Pancreas (tissue), 10 donors: ENCODE measurements around the gene CHCT1. TPM values are rescaled to one million over a fixed set of nuclear protein-coding genes. Genes with fewer than 3 reads are reported as not detected.

Experiments used
- ATAC-seq, 4 donors: fragments of 200-7000 bp; cut with Tn5 transposase; one replicate each; pipeline versions ENCODE4 v1.8.0 to v1.9.1; 2020; ENCODE audit warnings: mild to moderate bottlenecking in 4 of 4, moderate library complexity in 4 of 4
- DNase-seq, 6 donors: peaks; one replicate each; pipeline ENCODE4 v3.0.0-alpha.2; 2020
- FAIRE-seq: peaks from 2 replicates; lab custom pipeline; 2012; peaks lifted over from hg19 to GRCh38; lab: Jason Lieb, UNC
- H3K27ac ChIP-seq, 4 donors: fragments of 200-600 bp; sonication (generic); 1 replicate in 3 of 4; 2 replicates in 1 of 4; pipeline versions ENCODE4 v1.5.0 to v1.8.0; 2020
- H3K27me3 ChIP-seq, 4 donors: fragments of 200-600 bp; one replicate each; pipeline ENCODE4 v1.8.0; 2021
- H3K36me3 ChIP-seq, 3 donors: fragments of 200-600 bp; sonication (generic) in 1 of 3; one replicate each; pipeline versions ENCODE4 v1.5.0 to v1.8.0; 2020 to 2021
- H3K4me1 ChIP-seq, 3 donors: fragments of 200-600 bp; one replicate each; pipeline ENCODE4 v1.8.0; 2021
- H3K4me3 ChIP-seq, 4 donors: fragments of 200-600 bp; sonication (generic) in 2 of 4; one replicate each; pipeline versions ENCODE4 v1.5.0 to v1.8.0; 2020 to 2021
- H3K9me3 ChIP-seq, 4 donors: fragments of 200-600 bp; one replicate each; pipeline ENCODE4 v1.8.0; 2021
- WGBS, 2 donors: extraction: QIAGEN DNeasy Blood & Tissue Kit; methylation state at CpG; one replicate each; pipeline ENCODE4 v1.1.7; 2013; 5-methylcytosine and 5-hydroxymethylcytosine counted together
- intact Hi-C, 3 donors: fragments of 100-400 bp; cut with DNase I; formaldehyde crosslinking; loops; one replicate each; pipeline versions ENCODE4 v1.11.1 to v1.14.2; 2022
- polyA plus RNA-seq, 2 donors: library from polyadenylated mRNA; stranded (reverse); fragments of 200-250 nt; gene quantifications; one replicate each; pipeline ENCODE4 v1.2.3, GENCODE V29; 2013
- total RNA-seq, 6 donors: library from RNA; stranded (reverse); fragmentation: NEBNext Ultra II Directional in 4 of 6; extraction: Animal tissue kit (Norgen Biotek cat#: 25700) in 4 of 6; gene quantifications; one replicate each; pipeline versions ENCODE4 v1.2.1 to v1.2.4, GENCODE V29; 2021 to 2023
- TF ChIP-seq, protein P1 (sequence below), 4 donors: fragments of 200-600 bp; sonication (generic) in 3 of 4; IDR thresholded peaks; one replicate each; pipeline versions ENCODE4 v1.5.0 to v1.8.0; 2021; ENCODE audit warnings: antibody characterized with exemption in 4 of 4
- donor health status: healthy with polysubstance abuse.
- donor health status: DM: no; HTN: no; CAD: no; lungs with moderate emphysema.
- donor health status: DM: no; HTN: no; CAD: no.
- donor health status: control.
- donor health status: control.
- donor health status: Bipolar disorder and iron deficiency.
- donor health status: DM: yes; HTN: yes; CAD: no.
- donor health status: DM: no; HTN: no; CAD: no.
- donor health status: DM: no; HTN: no; CAD: no.
- donor health status: DM: yes; HTN: yes; CAD: no.

Gene CHCT1
- total and polyA plus RNA-seq, 8 donors = 0.14 TPM; not detected in 7

DNA sequence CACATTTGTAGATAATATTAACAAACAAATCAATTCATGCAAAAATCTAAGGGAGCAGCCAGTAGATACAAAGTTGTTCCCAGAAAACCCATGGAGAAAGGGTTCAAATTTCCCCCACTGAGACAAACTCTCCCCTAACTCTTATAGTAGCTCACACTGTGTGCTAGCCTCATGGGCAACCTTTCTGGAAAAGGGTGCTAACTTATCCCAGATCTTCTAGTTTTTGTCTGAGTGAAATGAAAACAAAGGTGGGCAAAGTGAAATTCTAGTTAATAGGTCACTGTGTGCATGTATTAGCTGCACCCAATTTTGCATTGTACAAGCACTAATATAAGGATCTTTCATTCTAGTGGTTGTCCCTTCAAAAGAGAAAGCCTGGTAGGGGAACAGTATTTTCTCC, 20.5 kb upstream of the CHCT1 start:
- Histone ChIP-seq H3K27me3 (no peaks in the 10 kb centered on the region), H3K36me3 (no peaks in the 10 kb centered on the region), H3K4me1 (no peaks in the 10 kb centered on the region), H3K9me3 (no peaks in the 10 kb centered on the region), H3K27ac (no peak overlapping the region), H3K4me3 (no peak overlapping the region)
- TF ChIP-seq, protein P1, sequence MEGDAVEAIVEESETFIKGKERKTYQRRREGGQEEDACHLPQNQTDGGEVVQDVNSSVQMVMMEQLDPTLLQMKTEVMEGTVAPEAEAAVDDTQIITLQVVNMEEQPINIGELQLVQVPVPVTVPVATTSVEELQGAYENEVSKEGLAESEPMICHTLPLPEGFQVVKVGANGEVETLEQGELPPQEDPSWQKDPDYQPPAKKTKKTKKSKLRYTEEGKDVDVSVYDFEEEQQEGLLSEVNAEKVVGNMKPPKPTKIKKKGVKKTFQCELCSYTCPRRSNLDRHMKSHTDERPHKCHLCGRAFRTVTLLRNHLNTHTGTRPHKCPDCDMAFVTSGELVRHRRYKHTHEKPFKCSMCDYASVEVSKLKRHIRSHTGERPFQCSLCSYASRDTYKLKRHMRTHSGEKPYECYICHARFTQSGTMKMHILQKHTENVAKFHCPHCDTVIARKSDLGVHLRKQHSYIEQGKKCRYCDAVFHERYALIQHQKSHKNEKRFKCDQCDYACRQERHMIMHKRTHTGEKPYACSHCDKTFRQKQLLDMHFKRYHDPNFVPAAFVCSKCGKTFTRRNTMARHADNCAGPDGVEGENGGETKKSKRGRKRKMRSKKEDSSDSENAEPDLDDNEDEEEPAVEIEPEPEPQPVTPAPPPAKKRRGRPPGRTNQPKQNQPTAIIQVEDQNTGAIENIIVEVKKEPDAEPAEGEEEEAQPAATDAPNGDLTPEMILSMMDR (IDR thresholded peaks at IDR 0.05) = no peak
- intact Hi-C loops = no loop called here
- ATAC-seq = no peak
- no peak for FAIRE-seq
- DNase-seq = no peak

DNA sequence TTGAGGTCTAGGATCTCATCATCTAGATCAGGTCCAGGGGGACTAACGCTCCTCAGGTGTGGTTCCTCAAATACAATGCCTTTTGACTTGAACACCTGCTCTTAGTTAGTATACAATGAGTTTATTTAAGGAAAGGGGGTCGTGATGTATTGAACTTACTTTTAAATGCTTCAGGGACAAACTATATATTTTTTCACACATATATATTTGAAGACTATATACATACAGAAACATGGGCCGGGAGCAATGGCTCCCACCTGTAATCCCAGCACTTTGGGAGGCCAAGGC, 18.8 kb upstream of the CHCT1 start:
- ATAC-seq (no peak), DNase-seq (no peak), FAIRE-seq (no peak)
- Histone ChIP-seq H3K27me3 (no peaks in the 10 kb centered on the region), H3K4me3 (no peak overlapping the region), H3K36me3 (no peaks in the 10 kb centered on the region), H3K4me1 (no peaks in the 10 kb centered on the region), H3K27ac (no peak overlapping the region), H3K9me3 (no peaks in the 10 kb centered on the region)
- TF ChIP-seq, protein P1 (IDR thresholded peaks at IDR 0.05) = no peak
- WGBS, 2 donors = 78% methylated on average over 3 of the region's 3 CpGs
- intact Hi-C loops = no loop called here

DNA sequence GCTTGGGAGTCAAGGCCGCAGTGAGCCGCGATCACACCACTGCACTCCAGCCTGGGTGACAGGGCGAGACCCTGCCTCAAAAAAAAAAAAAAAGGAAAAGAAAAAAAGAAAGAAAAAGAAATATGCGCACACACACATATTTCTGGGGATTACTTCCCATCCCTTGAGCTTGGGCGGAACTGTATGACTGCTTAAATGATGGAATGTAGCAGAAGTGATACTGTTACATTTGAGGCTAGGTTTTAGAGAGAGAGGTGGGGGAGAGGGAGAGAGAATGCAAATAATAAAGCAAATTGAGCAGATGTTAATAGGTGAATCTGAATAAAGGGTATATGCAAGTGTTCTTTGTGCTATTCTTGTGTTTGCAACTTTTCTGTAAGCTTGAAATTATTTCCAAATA, 18.3 kb upstream of the CHCT1 start:
- no peak overlapping the region for H3K4me3 ChIP-seq
- H3K4me1 ChIP-seq = no peaks in the 10 kb centered on the region
- ATAC-seq (no peak), DNase-seq (no peak), FAIRE-seq (no peak)
- H3K27me3 ChIP-seq = no peaks in the 10 kb centered on the region
- TF ChIP-seq, protein P1 (IDR thresholded peaks at IDR 0.05) = no peak
- H3K36me3 ChIP-seq = no peaks in the 10 kb centered on the region
- H3K27ac ChIP-seq = no peak overlapping the region
- H3K9me3 ChIP-seq = no peaks in the 10 kb centered on the region
- 86 to 93% methylated on average over 6 of the region's 6 CpGs for WGBS, 2 donors
- intact Hi-C loops = no loop called here

DNA sequence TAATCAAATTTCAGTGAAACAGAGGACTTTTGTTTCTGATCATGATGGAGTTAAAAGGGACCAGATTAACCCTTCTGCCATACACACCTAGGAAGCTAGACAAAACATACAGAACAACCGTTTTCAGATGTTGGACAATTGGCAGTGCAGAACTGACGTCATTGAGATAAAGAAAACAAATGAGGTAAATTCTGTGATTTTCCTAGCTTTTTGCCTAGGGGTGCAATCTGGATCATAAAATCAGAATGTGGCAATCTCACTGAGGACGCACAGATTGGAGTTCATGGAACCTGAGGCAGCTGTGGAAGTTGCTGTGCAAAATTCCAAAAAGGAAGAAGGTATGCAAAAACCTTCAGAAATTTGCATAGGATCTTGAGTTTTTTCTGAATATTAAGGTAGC, 15.4 kb upstream of the CHCT1 start:
- intact Hi-C loops = no loop called here
- Histone ChIP-seq H3K9me3 (no peaks in the 10 kb centered on the region), H3K4me3 (no peak overlapping the region), H3K27ac (no peak overlapping the region), H3K36me3 (no peaks in the 10 kb centered on the region), H3K27me3 (no peaks in the 10 kb centered on the region), H3K4me1 (no peaks in the 10 kb centered on the region)
- DNase-seq (no peak), FAIRE-seq (no peak), ATAC-seq (no peak)
- TF ChIP-seq, protein P1 (IDR thresholded peaks at IDR 0.05) = no peak
- 64 to 67% methylated on average over 3 of the region's 3 CpGs for WGBS, 2 donors

DNA sequence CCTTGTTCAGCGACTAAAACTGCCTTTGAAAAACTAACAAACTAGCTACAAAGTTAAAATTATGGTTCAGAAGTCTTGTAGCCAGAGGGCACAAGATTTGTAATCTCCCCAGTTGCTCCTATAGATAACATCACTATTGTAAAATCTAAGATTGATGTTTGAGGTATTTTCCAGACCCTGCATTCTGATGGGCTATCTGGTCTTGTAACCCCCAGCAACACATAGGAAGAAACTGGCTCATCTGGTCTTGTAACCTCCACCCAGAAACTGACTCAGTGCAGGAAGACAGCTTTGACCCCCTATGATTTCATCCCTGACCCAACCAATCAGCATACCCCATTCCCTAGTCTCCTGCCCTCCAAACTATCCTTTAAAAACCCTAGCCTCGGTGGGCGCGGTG, 12.3 kb upstream of the CHCT1 start:
- no peak overlapping the region for H3K4me3 ChIP-seq
- DNase-seq (no peak), FAIRE-seq (no peak), ATAC-seq (no peak)
- H3K9me3 ChIP-seq = no peaks in the 10 kb centered on the region
- no peaks in the 10 kb centered on the region for H3K36me3 ChIP-seq
- TF ChIP-seq, protein P1 (IDR thresholded peaks at IDR 0.05) = no peak
- intact Hi-C loops = no loop called here
- no peak overlapping the region for H3K27ac ChIP-seq
- no peaks in the 10 kb centered on the region for H3K27me3 ChIP-seq
- no peaks in the 10 kb centered on the region for H3K4me1 ChIP-seq
- WGBS, 2 donors = 95 to 96% methylated on average over 4 of the region's 4 CpGs
